ENCODE results near the gene EFNB3.

DNA sequence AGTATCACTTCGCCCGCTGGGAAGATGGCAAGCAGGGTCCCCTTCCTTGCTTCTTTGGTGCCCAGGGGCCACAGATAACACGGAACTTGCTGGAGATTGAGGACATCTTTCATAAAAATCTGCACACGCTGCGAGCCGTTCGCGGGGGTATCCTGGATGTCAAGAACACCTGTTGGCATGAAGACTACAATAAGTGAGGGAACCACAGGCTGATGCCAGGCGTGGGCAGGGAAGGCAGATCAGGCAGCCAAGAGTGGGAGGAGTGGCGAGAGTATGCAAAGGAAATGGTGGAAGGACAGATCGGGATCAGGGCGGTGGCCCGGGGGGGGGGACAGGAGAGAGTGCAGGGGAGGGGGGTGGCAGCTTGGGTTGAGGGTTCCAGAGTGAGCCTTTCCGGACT, 34.7 kb downstream of the EFNB3 start:
- TF ChIP-seq, protein P1, sequence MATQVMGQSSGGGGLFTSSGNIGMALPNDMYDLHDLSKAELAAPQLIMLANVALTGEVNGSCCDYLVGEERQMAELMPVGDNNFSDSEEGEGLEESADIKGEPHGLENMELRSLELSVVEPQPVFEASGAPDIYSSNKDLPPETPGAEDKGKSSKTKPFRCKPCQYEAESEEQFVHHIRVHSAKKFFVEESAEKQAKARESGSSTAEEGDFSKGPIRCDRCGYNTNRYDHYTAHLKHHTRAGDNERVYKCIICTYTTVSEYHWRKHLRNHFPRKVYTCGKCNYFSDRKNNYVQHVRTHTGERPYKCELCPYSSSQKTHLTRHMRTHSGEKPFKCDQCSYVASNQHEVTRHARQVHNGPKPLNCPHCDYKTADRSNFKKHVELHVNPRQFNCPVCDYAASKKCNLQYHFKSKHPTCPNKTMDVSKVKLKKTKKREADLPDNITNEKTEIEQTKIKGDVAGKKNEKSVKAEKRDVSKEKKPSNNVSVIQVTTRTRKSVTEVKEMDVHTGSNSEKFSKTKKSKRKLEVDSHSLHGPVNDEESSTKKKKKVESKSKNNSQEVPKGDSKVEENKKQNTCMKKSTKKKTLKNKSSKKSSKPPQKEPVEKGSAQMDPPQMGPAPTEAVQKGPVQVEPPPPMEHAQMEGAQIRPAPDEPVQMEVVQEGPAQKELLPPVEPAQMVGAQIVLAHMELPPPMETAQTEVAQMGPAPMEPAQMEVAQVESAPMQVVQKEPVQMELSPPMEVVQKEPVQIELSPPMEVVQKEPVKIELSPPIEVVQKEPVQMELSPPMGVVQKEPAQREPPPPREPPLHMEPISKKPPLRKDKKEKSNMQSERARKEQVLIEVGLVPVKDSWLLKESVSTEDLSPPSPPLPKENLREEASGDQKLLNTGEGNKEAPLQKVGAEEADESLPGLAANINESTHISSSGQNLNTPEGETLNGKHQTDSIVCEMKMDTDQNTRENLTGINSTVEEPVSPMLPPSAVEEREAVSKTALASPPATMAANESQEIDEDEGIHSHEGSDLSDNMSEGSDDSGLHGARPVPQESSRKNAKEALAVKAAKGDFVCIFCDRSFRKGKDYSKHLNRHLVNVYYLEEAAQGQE (IDR thresholded peaks at IDR 0.05; ENCODE audit: insufficient replicate concordance, low read depth) = no peak
- TF ChIP-seq, protein P2, sequence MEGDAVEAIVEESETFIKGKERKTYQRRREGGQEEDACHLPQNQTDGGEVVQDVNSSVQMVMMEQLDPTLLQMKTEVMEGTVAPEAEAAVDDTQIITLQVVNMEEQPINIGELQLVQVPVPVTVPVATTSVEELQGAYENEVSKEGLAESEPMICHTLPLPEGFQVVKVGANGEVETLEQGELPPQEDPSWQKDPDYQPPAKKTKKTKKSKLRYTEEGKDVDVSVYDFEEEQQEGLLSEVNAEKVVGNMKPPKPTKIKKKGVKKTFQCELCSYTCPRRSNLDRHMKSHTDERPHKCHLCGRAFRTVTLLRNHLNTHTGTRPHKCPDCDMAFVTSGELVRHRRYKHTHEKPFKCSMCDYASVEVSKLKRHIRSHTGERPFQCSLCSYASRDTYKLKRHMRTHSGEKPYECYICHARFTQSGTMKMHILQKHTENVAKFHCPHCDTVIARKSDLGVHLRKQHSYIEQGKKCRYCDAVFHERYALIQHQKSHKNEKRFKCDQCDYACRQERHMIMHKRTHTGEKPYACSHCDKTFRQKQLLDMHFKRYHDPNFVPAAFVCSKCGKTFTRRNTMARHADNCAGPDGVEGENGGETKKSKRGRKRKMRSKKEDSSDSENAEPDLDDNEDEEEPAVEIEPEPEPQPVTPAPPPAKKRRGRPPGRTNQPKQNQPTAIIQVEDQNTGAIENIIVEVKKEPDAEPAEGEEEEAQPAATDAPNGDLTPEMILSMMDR (IDR thresholded peaks at IDR 0.05; ENCODE audit: insufficient read depth, low read length) = no peak
- no peak for TF ChIP-seq POLR2AphosphoS5 (IDR thresholded peaks at IDR 0.05; ENCODE audit: low read depth)
